GM12872 (cell line): ENCODE measurements around the gene CEP112.

Source experiments
- CTCF ChIP-seq: IDR thresholded peaks from 3 replicates; pipeline ENCODE4 v1.5.1; 2011; ENCODE audit warnings: low read depth, mild to moderate bottlenecking, low read length, moderate library complexity; ENCODE audit not compliant: insufficient read depth

Gene CEP112

GRCh38 chr17:66123163-66123562, 68.8 kb downstream of the CEP112 start:
- no peak for TF ChIP-seq CTCF

- no peak for TF ChIP-seq CTCF
Observed at GRCh38 chr17:66115246-66115645, 76.7 kb downstream of the CEP112 start.

GRCh38 chr17:66114609-66115008, 77.3 kb downstream of the CEP112 start:
- no peak for TF ChIP-seq CTCF

GRCh38 chr17:66107731-66108130, 84.2 kb downstream of the CEP112 start:
- TF ChIP-seq CTCF, result no peak

GRCh38 chr17:66098040-66098439, 93.9 kb downstream of the CEP112 start:
- no peak for TF ChIP-seq CTCF

DNA sequence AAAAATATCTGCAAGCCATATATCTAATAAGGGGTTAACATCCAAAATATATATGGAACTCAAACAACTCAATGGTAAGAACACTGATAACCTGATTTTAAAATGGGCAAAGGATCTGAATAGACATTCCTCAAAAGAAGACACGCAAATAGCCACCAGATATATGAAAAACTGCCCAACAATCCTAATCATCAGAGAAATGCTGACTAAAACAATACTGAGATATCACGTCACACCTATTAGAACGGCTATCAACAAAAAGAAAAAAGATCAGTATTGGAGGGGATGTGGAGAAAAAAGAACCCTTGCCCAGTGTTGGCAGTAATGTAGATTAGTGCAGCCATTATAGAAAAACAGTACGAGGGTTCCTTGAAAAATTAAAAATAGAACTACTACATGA, 97.2 kb downstream of the CEP112 start:
- no peak for TF ChIP-seq CTCF

GRCh38 chr17:66091445-66092080, 100.4 kb downstream of the CEP112 start:
- TF ChIP-seq CTCF, result no peak
